ENCODE data around the gene RAI14.
A peak's percentile ranks its signal among the peaks of the same experiment; 100 is the strongest.

RAI14 gene

GRCh38 chr5:34656001-34656699 is at the start of gene RAI14:
RAI14 (plus strand) TSS chr5:34656328; CDS start chr5:34686920, 30,592 bp downstream.
- peak within 1 kb of the TSS; percentile 90 for H3K27ac ChIP-seq
- DNase-seq (ENCODE audit: low read depth, low spot score) = no peak

DNA sequence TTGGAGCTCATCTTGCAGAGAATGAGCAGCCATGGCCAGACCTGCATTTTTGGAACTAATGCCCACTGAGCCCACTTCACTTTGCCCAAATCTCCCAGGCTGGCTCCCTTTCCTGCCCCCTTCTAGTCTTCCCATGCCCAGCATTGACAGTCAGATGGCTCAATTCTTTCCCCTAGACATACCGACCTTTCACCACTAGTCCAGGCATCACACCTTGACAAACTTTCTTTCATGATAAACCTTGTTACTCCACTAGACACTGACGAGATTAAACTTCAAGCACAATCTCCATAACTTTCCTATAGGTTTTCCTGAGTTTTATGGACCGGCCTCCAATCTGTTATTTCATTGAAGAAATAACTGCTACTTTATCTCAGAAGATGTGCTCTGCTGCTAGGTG is 47.8 kb upstream of the RAI14 start:
- no peak for DNase-seq (ENCODE audit: low read depth, low spot score)
- peak overlapping the region; percentile 90 for H3K27ac ChIP-seq

DNA sequence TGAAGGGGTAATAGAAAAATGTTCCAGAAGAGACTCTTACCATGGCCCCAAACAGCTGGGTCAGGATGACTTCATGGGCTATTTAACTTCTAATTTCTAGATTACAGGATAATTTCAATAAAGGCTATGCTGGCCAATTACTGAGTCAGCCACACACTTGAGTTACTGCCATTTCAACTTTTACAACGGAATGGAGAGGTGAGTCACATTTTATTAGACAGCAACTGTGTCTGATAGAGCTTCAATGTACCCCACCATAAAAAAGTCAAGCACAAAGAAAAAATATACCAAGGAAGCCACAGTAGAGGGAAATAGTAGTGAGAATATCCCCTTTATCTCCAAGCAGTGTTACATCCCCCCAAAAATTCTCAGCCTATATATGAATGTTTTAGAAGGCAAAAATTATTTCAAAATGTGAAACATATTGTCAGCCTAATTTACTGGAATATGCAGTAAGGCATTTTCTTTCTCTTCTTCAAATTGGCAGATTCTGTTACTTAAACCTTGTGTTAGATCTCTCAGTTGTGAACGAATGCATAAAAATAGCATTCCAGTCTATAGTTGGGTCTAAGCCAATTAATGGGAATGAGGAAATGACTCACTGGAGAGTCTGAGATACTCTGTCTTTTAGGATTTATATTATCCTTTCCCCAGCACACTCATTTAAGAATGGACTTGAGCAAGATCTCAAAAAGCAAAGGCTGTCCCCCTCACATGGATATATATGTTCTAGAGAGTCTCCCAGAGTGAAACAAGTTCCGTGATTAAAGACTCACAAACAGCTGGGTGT is 47.1 kb upstream of the RAI14 start:
- peak; percentile 62 for DNase-seq (ENCODE audit: low read depth, low spot score)
- H3K27ac ChIP-seq = peak overlapping the region; percentile 90

GRCh38 chr5:34609951-34610441 is 46.1 kb upstream of the RAI14 start:
- DNase-seq (ENCODE audit: low read depth, low spot score) = no peak
- peak overlapping the region; percentile 90 for H3K27ac ChIP-seq

- no peak overlapping the region for H3K27ac ChIP-seq
- no peak for DNase-seq (ENCODE audit: low read depth, low spot score)
These were observed 45.6 kb upstream of the RAI14 start for GRCh38 chr5:34610546-34610945.

GRCh38 chr5:34611464-34612415 is 44.4 kb upstream of the RAI14 start:
- no peak overlapping the region for H3K27ac ChIP-seq
- DNase-seq (ENCODE audit: low read depth, low spot score) = no peak

DNA sequence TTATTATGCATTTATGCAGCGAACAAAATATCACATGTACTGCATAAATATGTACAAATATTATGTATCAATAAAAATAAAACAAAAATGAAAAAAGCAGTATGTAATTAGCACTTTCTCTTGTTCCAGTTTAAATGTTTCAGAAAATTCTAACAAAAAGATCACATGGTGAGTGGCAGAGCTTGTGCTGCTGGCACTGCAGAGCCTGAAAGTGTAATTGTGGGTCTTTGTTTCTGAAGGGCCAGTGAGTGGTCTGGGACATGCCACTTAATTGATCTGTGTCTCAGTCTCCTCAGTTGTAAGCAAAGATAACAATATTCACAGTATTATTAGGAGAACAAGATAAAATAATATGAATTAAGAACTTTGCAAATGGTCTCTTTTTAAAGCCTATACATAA is 39.5 kb upstream of the RAI14 start:
- no peak for DNase-seq (ENCODE audit: low read depth, low spot score)
- H3K27ac ChIP-seq = no peak overlapping the region

- no peak overlapping the region for H3K27ac ChIP-seq
- DNase-seq (ENCODE audit: low read depth, low spot score) = no peak
These were observed 37.6 kb upstream of the RAI14 start for GRCh38 chr5:34618371-34619065.

DNA sequence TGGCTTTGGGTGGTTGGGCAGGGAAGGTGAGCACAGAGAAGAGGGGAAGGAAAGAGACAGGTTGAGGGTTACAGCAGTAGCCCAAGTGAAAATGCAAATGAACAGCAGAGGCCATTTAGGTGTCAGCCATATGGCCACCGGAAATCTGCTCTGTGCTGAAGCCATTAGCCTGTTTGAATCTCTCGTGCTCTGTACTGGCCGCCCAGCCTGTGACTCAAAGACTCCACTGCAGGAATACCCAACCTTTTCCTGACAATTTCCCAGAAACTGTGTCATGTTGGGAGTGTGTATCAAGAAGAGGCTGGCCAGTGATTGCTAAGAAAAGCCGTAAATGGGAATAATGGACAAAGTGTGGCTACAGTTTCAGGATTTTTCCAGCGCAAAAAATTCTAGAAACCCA is 35.9 kb upstream of the RAI14 start:
- DNase-seq (ENCODE audit: low read depth, low spot score) = no peak
- H3K27ac ChIP-seq = no peak overlapping the region

DNA sequence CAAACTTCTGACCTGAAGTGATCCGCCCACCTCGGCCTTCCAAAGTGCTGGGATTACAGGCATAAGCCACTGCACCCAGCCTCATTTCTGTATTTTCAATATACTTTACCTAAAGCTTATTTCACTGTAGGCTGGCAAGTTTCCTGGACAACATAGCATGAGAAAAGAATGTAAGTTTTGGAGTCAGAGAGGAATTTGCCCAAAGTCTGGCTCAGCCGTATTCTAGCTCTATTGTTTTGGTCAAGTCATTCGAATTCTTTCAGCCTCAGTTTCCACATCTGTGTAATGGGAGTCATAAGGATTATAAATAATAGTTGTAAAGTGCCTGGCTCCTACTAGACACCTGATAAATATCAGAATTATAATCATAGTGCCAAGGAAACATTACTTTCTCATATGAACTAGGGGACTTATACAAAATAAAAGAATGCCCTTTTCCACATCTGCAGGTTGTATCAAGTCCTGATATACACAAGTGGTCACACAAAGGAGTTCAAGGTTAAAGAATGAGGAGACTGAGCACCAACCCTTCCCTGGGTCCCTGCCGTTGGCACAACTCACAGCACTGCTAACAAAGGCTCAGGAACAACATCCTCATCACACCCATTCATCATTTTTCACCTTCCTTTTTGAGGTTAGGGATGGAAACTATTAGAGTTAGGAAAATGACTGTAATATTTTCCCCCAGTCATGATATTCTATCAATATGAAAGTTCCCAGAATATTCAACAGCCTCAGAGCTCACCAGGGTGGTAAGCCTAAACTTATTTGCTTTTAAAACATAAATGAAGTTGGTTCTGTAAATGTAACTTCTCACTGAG is 34.6 kb upstream of the RAI14 start:
- no peak for DNase-seq (ENCODE audit: low read depth, low spot score)

DNA sequence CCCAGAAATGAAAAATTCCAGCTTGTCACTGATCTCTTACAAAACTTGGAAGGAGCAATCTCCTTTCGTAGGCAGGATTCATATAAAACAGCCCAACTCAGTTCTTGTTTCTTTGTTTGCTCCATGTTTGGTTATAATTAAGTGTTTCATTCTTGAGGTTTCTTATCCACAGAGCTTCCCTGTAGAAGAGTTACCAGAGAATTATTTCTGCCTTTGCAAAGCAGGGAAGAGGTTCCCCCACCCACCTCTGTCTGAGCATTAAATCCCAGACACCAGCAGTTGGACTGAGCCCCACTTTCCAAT is 34.1 kb upstream of the RAI14 start:
- DNase-seq (ENCODE audit: low read depth, low spot score) = no peak
- H3K27ac ChIP-seq = no peak overlapping the region

More for the DNA sequence above, 34.6 kb upstream of the RAI14 start:
- H3K27ac ChIP-seq = no peak overlapping the region

DNA sequence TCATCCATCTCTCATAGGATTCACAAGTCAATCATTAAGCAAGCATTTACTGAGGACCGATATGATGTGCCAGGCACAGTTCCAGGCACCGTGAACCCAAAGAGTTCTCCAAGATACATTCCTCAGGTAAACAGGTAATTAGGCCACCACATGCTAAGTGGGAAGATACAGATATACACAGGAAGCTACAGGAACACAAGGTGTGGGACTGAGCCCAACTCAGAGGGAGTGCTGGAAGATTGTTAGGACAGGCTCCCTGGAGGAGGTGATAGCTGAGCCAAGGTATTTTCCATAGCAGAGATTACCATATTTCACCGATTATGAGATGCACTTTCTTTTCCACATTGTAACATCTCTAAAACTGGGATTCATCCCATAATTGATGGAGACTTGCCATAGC is 31.4 kb upstream of the RAI14 start:
- no peak for DNase-seq (ENCODE audit: low read depth, low spot score)
- H3K27ac ChIP-seq = no peak overlapping the region

DNA sequence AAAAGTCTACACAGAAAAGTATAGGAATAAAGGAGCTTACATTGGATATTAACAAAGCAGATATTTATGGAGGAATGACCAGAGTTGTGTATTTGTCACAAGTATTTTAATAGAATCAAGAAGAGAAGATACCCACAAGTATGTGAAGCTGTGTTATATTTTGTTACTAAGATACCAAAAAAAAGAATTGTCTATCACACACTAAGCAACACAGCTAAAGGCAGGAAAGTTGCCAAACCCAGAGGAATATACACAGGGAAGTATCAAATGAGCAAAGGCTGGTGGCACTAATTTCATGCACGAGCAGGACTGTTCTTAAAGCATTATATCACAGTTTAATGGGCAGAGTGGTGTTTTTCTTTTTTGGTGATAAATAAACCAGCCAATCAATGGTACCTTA is 30.9 kb upstream of the RAI14 start:
- DNase-seq (ENCODE audit: low read depth, low spot score) = no peak

DNA sequence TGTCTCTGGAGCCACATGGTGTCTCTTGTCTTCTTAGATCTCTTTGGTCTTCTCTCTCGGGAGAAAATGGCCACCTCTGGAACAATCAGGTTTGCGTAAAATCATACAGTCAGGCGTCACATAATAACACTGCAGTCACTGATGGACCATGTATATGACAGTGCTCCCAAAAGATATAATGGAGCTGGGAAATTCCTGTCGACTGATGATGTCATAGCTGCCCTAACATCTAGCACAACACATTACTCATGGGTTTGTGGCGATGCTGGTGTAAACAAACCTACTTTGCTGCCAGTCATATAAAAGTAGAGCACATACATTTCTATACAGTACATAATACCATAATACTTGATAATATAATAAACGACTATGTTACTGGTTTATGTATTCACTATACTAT is 30.1 kb upstream of the RAI14 start:
- H3K27ac ChIP-seq = no peak overlapping the region
- no peak for DNase-seq (ENCODE audit: low read depth, low spot score)

More for the DNA sequence above, 30.9 kb upstream of the RAI14 start:
- no peak overlapping the region for H3K27ac ChIP-seq

GRCh38 chr5:34626751-34627150 is 29.4 kb upstream of the RAI14 start:
- DNase-seq (ENCODE audit: low read depth, low spot score) = no peak
- H3K27ac ChIP-seq = no peak overlapping the region

- DNase-seq (ENCODE audit: low read depth, low spot score) = no peak
These were observed 28.3 kb upstream of the RAI14 start for GRCh38 chr5:34627794-34628193.

GRCh38 chr5:34628373-34628772 is 27.8 kb upstream of the RAI14 start:
- H3K27ac ChIP-seq = no peak overlapping the region
- DNase-seq (ENCODE audit: low read depth, low spot score) = no peak

More at GRCh38 chr5:34627794-34628193, 28.3 kb upstream of the RAI14 start:
- H3K27ac ChIP-seq = no peak overlapping the region

- H3K27ac ChIP-seq = no peak overlapping the region
- no peak for DNase-seq (ENCODE audit: low read depth, low spot score)
These were observed 25.5 kb upstream of the RAI14 start for GRCh38 chr5:34630596-34630995.

GRCh38 chr5:34632807-34633422 is 23.2 kb upstream of the RAI14 start:
- no peak overlapping the region for H3K27ac ChIP-seq
- no peak for DNase-seq (ENCODE audit: low read depth, low spot score)
